Psoas muscle (tissue), 8 donors: Measurements from ENCODE around the gene SNX32. TPM values are rescaled to one million over a fixed set of nuclear protein-coding genes. Genes with fewer than 3 reads are reported as not detected.
A peak's percentile ranks its signal among the peaks of the same experiment; 100 is the strongest.

ENCODE experiments used
- ATAC-seq, 4 donors: fragments of 200-7000 bp; cut with Tn5 transposase; one replicate each; pipeline ENCODE4 v1.9.1; 2020; ENCODE audit warnings: moderate library complexity in 3 of 4, mild to moderate bottlenecking in 2 of 4
- DNase-seq, 2 donors: peaks; one replicate each; pipeline ENCODE4 v3.0.0-alpha.2; 2020
- H3K27ac ChIP-seq: fragments of 200-600 bp; one replicate; pipeline ENCODE4 v1.8.0; 2022
- H3K27me3 ChIP-seq, 3 donors: fragments of 200-600 bp in 1 of 3; one replicate each; pipeline versions ENCODE4 v1.6.1 to v1.8.0; 2013 to 2022; ENCODE audit warnings: low read length in 2 of 3, mild to moderate bottlenecking in 2 of 3, moderate library complexity in 1 of 3; ENCODE audit not compliant: insufficient read depth in 3 of 3
- H3K36me3 ChIP-seq, 2 donors: fragments of 200-600 bp in 1 of 2; one replicate each; pipeline versions ENCODE4 v1.6.1 to v1.8.0; 2013 to 2022; ENCODE audit warnings: low read depth in 1 of 2, mild to moderate bottlenecking in 1 of 2, moderate library complexity in 1 of 2; ENCODE audit not compliant: insufficient read depth in 1 of 2
- H3K4me1 ChIP-seq: fragments of 200-600 bp; one replicate; pipeline ENCODE4 v1.8.0; 2022
- H3K4me3 ChIP-seq: fragments of 200-600 bp; one replicate; pipeline ENCODE4 v1.8.0; 2022; ENCODE audit warnings: mild to moderate bottlenecking
- H3K9me3 ChIP-seq: fragments of 200-600 bp; one replicate; pipeline ENCODE4 v1.8.0; 2022
- WGBS, 3 donors: extraction: QIAGEN DNeasy Blood & Tissue Kit; methylation state at CpG; one replicate each; pipeline versions ENCODE4 v1.1.6 to v1.1.7; 2013; 5-methylcytosine and 5-hydroxymethylcytosine counted together
- intact Hi-C, 2 donors: fragments of 100-400 bp; cut with DNase I; formaldehyde crosslinking; loops; one replicate each; pipeline versions ENCODE4 v1.11.0 to v1.14.2; 2022
- polyA plus RNA-seq, 3 donors: library from polyadenylated mRNA; stranded (reverse); fragments of 200-250 nt; gene quantifications; one replicate each; pipeline ENCODE4 v1.2.3, GENCODE V29; 2013
- total RNA-seq, 4 donors: library from RNA; stranded (reverse); fragmentation: NEBNext Ultra II Directional in 2 of 4; extraction: Animal tissue kit (Norgen Biotek cat#: 25700) in 2 of 4; gene quantifications; one replicate each; pipeline versions ENCODE4 v1.2.1 to v1.2.4, GENCODE V29; 2021 to 2023
- TF ChIP-seq, protein P1 (sequence below): fragments of 200-600 bp; IDR thresholded peaks from one replicate; pipeline ENCODE4 v1.8.0; 2022; ENCODE audit warnings: antibody characterized with exemption
- donor health status: healthy with polysubstance abuse.
- donor health status: DM: no; HTN: no; CAD: no; lungs with moderate emphysema.
- donor health status: Bipolar disorder and iron deficiency.
- donor health status: healthy.
- donor health status: DM: yes; HTN: yes; CAD: no.
- donor health status: DM: no; HTN: no; CAD: no.
- donor health status: DM: no; HTN: no; CAD: no.
- donor health status: DM: yes; HTN: yes; CAD: no.

SNX32 gene
- total and polyA plus RNA-seq, 7 donors, result 0.05 to 0.20 TPM; not detected in 5

GRCh38 chr11:65870307-65870658 is 36.5 kb downstream of the SNX32 start:
- peaks cover 12% of the 10 kb centered on the region for H3K4me1 ChIP-seq
- WGBS, 3 donors, result 74 to 78% (median 76%) methylated on average over 11 of the region's 11 CpGs
- no peak overlapping the region for H3K4me3 ChIP-seq

GRCh38 chr11:65870706-65871681 is 37.2 kb downstream of the SNX32 start:
- Histone ChIP-seq H3K4me1 (peaks cover 12% of the 10 kb centered on the region), H3K27me3 (no peaks in the 10 kb centered on the region), H3K36me3 (peaks cover 0 to 47% of the 10 kb centered on the region in 2 donors), H3K9me3 (no peaks in the 10 kb centered on the region), H3K4me3 (peak overlapping the region; percentile 75), H3K27ac (peak overlapping the region; percentile 81)
- TF ChIP-seq, protein P1, sequence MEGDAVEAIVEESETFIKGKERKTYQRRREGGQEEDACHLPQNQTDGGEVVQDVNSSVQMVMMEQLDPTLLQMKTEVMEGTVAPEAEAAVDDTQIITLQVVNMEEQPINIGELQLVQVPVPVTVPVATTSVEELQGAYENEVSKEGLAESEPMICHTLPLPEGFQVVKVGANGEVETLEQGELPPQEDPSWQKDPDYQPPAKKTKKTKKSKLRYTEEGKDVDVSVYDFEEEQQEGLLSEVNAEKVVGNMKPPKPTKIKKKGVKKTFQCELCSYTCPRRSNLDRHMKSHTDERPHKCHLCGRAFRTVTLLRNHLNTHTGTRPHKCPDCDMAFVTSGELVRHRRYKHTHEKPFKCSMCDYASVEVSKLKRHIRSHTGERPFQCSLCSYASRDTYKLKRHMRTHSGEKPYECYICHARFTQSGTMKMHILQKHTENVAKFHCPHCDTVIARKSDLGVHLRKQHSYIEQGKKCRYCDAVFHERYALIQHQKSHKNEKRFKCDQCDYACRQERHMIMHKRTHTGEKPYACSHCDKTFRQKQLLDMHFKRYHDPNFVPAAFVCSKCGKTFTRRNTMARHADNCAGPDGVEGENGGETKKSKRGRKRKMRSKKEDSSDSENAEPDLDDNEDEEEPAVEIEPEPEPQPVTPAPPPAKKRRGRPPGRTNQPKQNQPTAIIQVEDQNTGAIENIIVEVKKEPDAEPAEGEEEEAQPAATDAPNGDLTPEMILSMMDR, result no peak
- intact Hi-C loops, result no loop called here
- WGBS, 3 donors, result 68 to 72% (median 71%) methylated on average over 24 of the region's 24 CpGs
- ATAC-seq, result no peak
- peak; percentile 60 to 67 for DNase-seq

More at GRCh38 chr11:65870307-65870658, 36.5 kb downstream of the SNX32 start:
- intact Hi-C loops, result no loop called here
- no peaks in the 10 kb centered on the region for H3K9me3 ChIP-seq
- ATAC-seq (no peak), DNase-seq (no peak)
- peaks cover 0 to 54% of the 10 kb centered on the region in 2 donors for H3K36me3 ChIP-seq
- peak overlapping the region; percentile 81 for H3K27ac ChIP-seq
- TF ChIP-seq, protein P1, result no peak
- H3K27me3 ChIP-seq, result no peaks in the 10 kb centered on the region

GRCh38 chr11:65871811-65872548 is 38.2 kb downstream of the SNX32 start:
- intact Hi-C loops, result no loop called here
- peaks cover 12% of the 10 kb centered on the region for H3K4me1 ChIP-seq
- 17 to 27% (median 22%) methylated on average over 17 to 26 of the region's 26 CpGs for WGBS, 3 donors
- H3K4me3 ChIP-seq, result peak overlapping the region; percentile 75
- no peaks in the 10 kb centered on the region for H3K27me3 ChIP-seq
- DNase-seq (peak in 1 of 2 donors; percentile 66), ATAC-seq (peak; percentile 3 to 19 (median 6))
- H3K9me3 ChIP-seq, result no peaks in the 10 kb centered on the region
- TF ChIP-seq, protein P1, result no peak
- H3K27ac ChIP-seq, result peak overlapping the region; percentile 81
- H3K36me3 ChIP-seq, result peaks cover 0 to 37% of the 10 kb centered on the region in 2 donors

DNA sequence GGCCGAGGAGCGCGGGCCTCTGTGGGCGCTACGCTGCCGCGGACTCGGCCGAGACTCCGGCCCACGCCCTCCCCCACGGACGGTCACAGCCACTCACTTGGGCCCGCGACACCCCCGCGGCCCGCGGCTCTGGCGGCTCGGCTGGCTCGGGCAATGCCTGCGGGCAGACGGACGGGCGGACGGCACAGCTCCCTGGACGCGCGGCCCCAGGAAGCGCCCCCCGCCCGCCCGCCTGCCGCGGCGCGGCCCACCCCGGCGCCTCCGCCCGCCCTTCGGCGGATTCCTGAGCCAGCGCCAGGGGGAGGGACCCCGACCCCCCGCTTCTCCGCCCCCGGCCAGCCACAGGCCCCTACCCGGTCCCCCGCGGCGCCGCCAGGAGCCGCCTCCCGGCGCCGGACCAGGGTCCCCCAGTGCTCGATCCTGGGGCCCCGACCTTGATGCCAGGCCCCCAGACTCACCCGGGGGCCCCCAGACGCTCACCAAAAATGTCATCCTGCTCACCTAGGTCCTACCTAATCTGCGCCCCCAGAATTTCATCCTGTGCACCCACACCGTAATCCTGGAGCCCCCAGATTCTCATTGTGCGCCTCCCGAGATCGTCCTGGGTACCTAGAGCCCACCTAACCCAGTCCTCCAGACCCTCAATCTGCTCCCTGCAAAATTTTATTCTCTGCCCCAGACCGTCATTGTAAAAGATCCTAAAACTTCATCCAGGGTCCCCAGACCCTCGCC is 39.0 kb downstream of the SNX32 start, which contains the start of gene EFEMP2:
Gene EFEMP2, minus strand, starts transcription at position 215 of the 732 bp plus-strand sequence. CDS start 446 bp downstream, outside the sequence.
- ATAC-seq (peak; percentile 4 to 25 (median 12)), DNase-seq (peak; percentile 55 to 72)
- Histone ChIP-seq H3K27me3 (no peaks in the 10 kb centered on the region), H3K27ac (peak within 1 kb of the TSS; percentile 81), H3K4me3 (peak within 1 kb of the TSS; percentile 75), H3K9me3 (no peaks in the 10 kb centered on the region), H3K36me3 (peaks cover 0 to 29% of the 10 kb centered on the region in 2 donors), H3K4me1 (peaks cover 12% of the 10 kb centered on the region)
- intact Hi-C loops, result no loop called here
- TF ChIP-seq, protein P1, result no peak
- 1 to 2% (median 1%) methylated on average over 20 to 69 of the region's 69 CpGs for WGBS, 3 donors
